ENCODE results near the gene ATP6AP1.

DNA sequence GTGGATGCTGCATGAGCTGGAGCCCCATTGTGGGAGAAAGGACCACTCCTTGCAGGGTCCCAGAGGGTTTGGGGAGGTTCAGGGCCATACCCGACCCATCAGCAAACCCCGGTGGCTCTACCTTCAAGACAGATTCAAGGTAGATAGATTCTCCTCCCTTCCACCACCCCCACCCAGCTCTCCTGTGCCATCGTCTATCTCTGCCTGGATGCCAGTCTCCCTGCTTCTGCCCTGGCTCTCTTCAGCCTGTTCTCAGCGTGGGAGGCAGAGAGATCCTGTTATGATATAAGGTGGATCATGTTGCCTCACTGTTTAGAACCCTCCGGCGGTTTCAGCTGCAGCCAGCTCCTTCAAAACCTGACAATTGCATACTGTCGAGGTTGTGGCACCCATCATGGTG is 45.2 kb downstream of the ATP6AP1 start:
- TF ChIP-seq POLR2A (IDR thresholded peaks at IDR 0.05) = no peak
- no peak for TF ChIP-seq CTCF (IDR thresholded peaks at IDR 0.05)
